H1 (cell line): Measurements from ENCODE around the gene MBOAT2. TPM values are rescaled to one million over a fixed set of nuclear protein-coding genes. Genes with fewer than 3 reads are reported as not detected.

Source experiments
- polyA plus RNA-seq, 7 experiments: library from polyadenylated mRNA; depleted of rRNA in 3 of 7; stranded (reverse) in 5 of 7; unstranded in 2 of 7; fragments of >200 nt in 5 of 7; fragments of 200-250 nt in 2 of 7; gene quantifications; 1 replicate in 5 of 7; 2 replicates in 1 of 7; 4 replicates in 1 of 7; pipeline versions ENCODE4 v1.2.1 to v1.2.3, GENCODE V29; 2011 to 2013; ENCODE audit warnings: missing spikeins in 2 of 7, mixed read lengths in 2 of 7
- total RNA-seq: library from RNA; stranded (reverse); fragmentation: NEBNext Ultra II Directional; extraction: Animal tissue kit (Norgen Biotek cat#: 25700); gene quantifications from 2 replicates; pipeline ENCODE4 v1.2.1, GENCODE V29; 2021

Gene MBOAT2
- total and polyA plus RNA-seq, 2 of the 8 experiments (the other 6 are each of a cell fraction or from before 2014, with no cell fraction given), result 11.2 to 23.4 TPM

Other genes starting within 250 kb of the MBOAT2 start
- 26.7 and 27.1 TPM in 2 replicates for gene KIDINS220, start 166.1 kb downstream of the MBOAT2 start, total RNA-seq
- gene KIDINS220, start 166.1 kb downstream of the MBOAT2 start, polyA plus RNA-seq (2011; rRNA removed), result 21.2 and 29.8 TPM in 2 replicates
- gene ASAP2, start 203.1 kb upstream of the MBOAT2 start, total RNA-seq, result 16.6 and 18.7 TPM in 2 replicates
- gene ASAP2, start 203.1 kb upstream of the MBOAT2 start, polyA plus RNA-seq (2011; rRNA removed), result 8.6 and 10.2 TPM in 2 replicates